NCI-H2196 treated with DMSO at 0.1 percent for 48 hours (cell line): ENCODE data around the gene PRDM8.

Source experiments
- DNase-seq: peaks from one replicate; lab custom pipeline; 2025; ENCODE audit not compliant: unreplicated experiment; lab: John Stamatoyannopoulos, UW

The PRDM8 gene

DNA sequence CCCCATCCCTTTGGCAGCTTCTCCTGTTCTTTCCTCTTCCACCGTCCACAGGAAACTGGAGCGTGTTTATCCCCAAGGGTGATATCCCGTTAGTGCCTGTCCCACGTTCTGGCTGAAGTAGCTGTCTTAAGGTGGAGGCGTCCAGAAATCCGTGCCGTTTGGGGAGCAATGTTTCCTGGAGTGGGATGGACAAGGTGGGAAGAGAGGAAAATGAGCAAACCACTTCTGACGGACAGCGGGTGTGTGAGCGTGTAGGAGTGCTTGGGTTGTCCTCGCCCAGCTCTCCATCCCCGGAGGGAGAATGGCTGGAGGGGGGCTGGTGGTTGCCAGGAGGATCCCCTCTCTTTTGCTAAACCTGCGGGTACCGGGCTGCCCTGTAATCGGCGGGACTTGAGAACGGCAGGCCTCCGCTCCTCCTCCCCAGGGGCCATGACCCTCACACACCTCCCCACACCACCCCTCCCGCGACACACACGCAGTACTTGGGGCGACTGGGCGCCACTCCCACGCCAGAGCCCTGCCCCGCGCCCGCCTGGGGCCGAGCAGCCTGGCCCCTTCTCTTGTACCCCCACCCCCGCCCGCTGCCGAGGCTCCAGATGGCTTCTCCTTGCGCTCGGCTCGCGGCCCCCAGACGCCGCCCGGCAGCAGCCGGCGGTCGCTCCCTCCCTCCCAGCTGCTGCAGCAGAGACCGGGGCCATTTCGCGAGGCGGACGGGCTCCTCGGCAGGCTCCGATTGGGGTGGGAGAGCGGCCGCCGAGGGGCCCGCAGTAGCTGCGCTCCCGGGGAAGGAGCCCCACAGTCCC is 13.9 kb upstream of the PRDM8 start:
- DNase-seq: no peak

DNA sequence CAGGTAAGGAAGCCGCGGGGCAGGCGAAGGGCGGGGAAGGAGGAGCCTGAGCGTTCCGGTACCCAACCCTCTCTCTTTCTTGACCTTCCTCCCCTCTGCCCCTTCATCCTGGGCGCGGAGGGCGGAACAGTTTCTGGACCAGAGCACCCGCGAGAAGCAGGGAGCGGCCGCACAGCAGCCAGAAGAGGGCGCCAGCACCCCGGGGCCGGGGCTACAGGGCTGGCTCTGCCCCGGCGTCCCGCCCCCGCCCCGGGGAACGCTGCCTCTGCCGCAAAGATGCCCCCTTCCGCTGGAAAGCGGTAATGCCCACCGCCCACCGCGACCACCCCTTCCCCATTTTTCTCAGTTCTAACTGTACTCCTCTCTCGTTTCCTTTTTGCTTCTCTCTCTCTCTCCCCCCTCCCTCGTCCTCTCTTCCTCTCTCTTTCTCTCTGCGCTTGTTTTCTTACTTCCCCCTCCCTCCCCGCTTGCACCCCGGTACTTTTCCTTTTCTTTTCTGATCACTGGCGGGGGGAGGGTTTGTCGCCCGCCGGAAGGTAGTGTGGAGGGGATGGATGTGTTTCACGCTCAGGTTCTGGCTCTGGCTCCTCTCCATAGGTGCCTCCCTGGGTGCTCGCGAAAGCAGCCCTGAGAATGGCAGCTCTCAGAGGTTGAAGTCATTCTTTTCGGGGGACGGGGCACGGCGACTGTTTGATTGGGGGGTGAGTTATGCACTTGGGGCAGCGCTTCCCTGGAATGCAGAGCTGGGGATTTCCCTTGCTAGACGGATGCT is 13.1 kb upstream of the PRDM8 start:
- no peak for DNase-seq

DNA sequence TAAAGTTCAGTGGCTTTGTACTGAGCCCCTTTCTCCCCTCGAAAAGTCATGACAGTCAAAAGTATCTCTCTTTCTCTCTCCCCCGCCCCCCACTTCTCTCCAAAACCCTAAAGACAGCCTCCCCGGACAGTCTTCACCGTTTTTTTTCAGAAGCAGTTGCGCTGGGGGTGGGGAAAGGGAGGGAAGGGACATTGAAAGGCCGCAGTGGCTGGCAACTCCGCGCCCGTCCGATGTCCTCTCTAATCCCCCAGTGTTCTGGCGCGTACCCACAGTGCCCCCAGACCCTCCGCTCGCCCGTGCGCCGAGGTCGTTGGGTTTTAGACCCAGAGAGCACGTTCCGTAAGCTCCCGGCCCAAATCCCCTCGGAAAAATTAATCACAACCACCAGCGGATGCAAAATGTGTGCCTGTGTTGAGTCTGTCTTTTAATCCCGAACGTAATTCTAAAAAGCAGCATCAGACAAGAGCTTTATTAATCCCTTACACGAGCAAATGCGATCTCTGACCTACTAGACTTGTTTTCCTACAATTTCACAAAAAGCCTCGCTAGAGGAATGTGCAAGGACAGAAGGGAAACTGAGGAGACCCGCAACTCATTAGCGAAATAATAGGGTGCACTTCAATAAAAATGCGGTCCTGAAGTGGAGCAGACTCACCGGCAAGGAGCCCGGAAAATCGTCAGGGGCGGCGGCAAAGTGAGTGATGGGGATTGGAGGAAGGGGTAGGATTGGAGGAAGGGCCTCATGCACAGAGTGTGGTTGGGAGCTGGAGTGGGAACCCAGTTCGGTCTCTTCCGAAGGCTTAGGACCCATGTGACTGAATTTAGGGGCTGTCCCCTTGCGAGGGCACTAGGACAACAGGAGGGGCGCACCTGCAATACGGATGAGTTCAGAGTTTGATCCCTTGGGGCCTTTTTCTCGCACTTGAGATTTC is 12.2 kb upstream of the PRDM8 start:
- no peak for DNase-seq

DNA sequence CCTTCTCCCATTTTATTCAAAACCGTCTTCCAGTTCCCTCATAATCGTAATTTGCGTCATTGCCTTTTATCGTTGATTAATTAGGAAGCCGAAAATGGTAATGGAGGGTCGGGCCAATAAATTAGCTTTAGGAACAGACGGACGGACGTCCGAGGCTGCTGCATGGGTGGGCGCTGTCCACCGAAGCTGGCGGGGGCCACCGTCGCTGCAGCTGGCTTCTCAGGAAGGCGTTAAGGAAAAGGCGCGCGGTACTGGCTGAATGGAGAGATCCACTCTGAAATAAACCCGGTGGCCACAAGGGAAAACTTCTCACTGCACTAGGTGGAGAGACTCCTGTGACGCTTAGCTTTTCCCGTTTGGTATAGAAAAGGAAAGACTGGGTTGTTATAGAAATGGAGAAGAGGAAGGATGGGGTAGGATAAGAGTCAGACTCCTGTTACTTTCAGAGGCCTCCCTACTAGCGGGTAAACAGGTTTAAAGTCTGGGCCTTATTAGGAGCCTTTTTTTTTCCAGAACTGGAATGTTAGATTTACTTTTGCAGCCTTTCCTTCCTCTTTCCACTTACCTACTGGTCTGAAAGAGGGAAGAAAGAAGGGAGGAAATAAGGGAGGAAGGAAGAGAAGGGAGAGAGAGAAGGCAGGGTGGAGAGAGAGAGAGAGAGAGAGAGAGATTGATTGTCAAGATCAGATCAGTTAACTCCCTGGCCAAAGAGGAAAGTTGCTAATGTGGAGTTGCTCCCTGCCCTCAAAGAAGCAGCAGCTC is 11.3 kb upstream of the PRDM8 start:
- no peak for DNase-seq

DNA sequence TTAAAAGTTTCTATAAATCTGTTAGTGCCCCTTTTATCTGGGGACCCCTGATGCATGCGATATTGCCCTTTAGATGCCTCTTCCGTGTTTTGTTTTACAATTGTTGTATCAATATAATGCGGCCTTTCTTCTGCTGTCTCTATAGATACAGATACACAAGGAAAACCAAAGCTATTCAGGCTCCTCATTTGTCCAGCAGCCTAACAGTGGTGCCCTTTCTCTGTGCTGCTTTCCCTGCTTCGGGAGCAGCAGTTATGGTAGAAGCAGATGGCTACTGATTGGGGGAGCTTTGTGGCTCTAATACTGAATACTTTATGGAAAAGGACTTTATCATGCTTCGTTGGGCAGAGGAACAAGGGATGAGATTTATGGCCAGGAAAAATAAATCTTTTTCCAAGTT is 10.6 kb upstream of the PRDM8 start:
- no peak for DNase-seq

DNA sequence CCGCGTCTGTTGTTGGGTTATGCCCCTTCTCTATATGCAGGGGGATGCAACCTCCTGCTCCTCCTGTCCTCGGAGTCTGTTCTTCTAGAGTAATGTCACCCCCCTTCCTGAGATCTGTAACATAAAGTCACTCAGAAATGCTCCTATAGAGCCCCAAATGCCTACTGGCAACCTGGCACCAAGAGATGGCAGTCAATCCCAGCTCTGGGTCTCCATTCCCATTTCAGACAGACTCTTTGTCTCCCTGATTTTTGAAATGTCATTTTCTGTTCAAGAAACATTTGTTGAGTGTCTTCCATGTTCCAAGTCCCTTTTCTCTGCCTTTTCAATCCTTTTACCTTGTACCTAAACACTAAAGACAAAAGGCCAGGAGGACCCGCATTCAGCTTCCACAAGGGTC is 9.6 kb upstream of the PRDM8 start:
- no peak for DNase-seq

DNA sequence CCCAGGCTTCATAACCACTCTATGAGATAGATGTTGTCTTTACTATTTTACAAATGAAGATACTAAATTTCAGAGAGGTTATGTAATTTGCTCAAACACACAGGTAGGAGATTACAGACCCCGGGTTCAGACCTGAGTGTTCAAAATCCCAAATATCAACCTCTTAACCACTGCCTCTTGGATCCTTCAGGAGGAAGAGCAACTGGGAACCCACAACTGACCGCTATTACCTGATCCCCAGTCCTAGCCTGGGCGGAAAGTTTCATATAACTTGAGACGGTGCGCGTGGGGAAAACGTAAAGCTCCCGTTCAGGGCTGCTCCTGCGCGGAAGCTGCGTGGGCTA is 8.9 kb upstream of the PRDM8 start:
- no peak for DNase-seq

DNA sequence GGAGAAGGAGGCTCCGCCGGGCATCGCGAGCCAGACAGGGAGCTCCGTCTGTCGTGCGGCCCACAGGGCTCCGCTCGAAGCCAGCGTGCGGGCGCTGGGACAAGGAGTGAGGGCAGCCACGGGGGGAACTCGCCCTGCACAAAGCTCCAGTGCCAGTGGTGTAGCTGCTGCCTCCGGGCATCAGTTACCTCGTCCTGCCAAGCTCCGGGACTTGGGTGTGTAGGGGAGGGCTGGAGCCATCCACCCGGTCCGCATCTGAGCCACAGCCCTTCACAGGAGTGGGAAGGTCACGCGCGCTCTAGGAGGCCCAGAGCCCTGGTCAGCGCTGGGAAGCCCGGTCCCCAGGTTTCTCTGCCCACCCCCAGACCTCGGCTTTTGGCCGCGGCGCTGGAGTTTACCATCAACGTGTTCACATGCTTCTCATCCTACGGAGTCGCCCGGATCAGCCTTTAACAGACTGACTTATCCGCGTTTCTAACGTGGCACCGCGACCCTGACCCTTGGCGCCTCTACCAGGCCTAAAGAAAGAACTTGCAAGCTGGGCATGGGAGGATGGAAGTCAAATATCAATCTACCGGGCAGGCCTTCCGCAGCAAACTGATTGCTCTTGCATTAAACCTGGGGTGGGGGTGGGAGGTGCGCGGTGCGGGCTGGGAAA is 8.4 kb upstream of the PRDM8 start:
- no peak for DNase-seq

DNA sequence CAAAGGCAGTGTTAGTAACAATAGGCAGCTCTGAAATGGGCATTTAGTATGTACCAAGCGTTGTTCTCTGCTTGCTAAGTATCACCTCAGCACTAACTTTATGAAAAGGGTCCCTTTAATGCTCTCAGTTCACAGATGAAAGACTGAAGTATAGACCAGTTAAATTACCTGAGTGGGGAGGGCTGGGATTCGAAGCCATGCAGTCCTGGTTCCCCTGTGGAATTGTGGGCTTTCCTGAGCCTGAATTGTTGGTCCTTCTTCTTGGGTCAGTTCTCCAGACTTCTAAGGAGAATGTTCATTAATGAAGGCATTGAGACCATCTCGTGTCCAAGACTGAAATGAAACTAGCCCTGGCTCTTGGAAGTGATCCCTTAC is 7.7 kb upstream of the PRDM8 start:
- DNase-seq: no peak

DNA sequence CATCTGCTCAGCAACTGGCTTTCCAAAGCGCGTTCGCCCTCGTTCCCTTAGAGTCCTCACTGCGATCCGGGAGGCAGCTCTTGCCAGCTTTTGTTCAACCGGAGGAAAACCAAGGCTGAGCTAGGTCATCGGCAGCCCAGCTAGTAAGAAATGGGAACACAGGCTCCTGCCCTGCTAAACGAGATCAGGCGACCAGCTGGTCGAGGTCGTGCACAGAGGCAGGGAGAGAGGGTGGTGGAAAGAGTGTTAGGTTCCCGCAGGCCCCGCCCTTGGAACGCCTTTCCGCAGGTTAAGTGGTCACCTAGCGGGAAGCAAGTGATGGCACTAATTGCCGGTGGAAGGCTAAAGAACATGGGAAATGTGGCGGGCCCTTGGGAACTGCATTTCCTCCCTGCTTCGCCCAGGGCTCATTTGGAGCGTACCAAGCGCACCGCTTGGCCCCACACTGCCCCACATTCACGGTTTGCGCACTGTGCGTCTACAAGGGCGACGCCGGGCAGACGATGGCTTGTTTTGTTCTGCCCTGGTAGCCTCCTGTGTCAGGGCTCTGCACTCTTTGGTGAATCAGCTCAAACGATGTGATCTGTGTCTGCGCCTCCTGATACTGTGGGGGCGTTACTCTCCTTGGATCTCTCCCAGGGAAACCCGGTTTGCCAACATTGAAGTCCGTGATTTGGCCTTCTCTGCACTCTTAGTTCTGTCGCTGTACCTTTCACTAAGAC is 7.2 kb upstream of the PRDM8 start:
- no peak for DNase-seq

DNA sequence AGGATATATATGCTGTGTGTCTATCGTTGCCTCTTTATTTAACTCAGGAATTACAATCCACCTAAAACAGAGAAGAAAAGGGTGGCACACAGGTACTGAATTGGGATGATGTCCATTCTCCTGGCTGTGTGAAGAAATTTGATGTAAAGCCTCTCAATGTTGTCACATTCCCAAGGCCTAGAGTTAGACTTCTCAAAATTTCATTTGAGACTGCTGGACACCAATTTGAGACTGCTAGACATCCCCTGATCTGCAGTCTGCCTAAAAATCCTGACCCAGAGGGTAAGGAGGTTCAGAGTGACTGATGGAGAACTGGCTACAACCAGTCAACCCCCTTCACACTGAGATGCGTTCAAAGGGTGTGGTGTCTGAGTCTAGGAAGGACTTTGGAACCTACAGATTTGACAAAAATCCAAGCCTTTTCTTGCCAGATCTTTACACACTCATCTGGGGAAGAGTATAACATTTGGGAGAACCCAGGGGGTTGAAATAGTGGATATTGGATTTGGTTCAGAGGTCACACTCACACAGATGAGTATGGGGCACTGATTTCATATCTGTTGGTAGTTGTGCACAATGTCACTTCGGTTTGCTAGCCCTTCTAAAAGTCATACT is 4.9 kb upstream of the PRDM8 start:
- no peak for DNase-seq

DNA sequence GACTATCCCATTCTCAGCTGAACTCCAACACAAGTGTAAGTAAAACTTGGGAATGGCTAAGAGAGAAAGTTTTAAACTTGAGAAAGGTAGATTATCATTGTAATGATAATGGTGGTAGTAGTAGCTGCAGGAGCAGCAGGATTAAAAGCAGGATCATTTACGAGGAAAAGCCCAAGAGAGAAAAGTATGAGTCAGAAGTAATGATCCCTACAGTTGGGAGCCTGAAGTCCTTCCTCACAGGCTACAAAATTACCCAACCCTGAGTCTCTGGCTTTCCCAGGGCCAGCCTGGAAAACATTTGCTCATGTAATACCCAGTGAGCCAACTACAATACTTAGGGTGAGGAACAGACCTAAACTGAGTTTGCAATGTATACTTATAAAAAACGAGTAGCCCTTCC is 4.4 kb upstream of the PRDM8 start:
- DNase-seq: no peak

DNA sequence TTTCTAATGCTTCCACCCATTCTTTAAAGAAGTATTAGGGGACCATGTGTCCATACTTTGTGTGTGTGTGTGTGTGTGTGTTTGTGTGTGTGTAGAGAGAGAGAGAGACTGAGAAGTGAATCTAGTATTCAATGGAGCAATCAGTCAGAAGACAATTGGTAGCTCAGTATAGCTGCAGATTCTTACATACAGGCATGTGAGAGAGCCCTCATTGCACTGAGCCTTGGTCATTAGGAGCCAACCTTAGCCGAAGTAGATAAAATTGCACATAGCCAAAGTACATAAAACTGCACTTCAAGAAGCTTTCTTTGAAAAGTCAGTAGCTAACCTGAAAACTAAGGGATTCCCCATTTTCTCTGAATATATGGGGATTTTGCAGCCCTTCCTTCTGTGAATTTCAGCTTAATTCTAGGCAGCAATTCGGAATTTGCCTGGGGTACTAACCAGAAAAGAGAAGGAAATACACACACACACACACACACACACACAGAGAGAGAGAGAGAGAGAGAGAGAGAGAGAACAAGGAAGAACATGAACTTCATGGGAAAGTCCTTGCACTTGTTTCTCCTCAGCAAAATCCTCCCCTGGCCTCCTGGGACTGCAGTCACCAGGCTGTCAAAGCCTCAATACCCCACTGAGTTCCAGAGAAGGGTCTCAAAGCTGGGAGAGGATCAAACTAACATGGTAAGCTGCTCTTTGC is 1.7 kb upstream of the PRDM8 start:
- DNase-seq: no peak

DNA sequence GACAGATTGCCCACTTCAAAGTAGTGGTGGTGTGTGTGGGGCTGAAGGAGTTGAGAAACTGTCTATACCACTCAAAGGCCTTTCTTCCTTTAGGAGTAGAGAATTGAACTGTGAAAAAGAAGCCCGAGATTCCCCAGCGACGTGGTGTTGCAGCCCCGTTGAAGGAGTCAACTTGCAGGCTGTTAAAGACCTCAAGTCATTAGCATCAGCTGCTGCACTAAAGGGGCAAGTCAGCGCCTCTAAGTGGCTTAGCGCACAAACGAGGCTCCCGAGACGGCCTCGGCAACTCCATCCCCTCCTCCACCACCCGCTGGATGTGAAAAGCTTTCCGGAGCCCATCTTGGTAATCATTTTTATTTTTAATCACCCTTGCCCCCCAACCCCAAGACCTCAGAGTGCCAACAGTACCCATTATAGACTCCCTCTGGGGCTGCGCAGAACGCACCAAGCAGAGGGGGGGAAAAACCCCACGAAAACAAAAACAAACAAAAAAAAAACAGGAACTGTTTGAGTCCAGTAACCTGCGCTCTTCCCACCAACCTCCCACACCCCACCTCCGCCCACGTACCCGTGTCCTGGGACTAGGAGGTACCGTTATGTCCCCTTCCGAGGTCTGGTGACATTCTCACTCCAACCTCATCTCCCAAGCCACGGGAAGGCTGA is 913 bp upstream of the PRDM8 start:
- DNase-seq: no peak

DNA sequence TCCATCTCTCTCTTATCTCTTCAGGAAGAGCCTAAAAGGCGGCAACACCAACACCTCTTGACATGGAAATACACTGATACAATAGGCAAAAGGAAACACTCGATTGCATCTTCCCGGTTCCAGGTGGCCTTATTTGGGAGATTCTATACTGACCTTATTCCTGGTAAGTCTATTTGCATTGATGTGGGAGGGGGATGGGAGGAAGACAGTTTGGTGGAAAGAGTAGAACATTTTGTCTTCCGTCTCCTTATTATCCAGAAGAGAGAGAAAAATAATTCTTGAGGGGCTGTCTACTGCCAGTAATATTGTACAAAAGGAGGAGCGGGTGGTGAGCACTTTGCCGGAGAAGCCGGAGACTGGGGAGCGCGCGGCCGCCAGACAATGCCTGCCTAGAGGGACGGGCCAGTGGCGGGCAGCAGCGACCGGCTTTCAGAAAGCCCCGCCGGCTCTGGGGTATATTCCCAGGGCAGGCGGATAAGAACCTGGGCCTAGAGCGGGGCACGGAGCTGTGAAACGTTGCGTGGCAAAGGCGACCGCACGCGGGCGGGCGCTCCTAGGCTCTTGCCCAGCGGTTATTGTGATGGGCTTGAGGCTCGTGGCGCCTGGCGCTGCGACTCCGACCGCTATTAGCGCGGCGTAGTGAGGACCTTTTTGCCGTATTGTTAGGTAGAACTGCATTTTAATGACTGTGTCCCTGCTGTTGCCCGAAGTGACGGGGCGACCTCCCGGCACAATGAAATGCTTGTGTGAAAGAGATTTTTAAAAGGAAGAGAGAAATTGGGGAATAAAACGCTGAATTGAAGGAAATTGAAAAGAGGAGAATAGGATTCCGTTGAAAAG is 518 bp downstream of the PRDM8 start:
- DNase-seq: no peak

DNA sequence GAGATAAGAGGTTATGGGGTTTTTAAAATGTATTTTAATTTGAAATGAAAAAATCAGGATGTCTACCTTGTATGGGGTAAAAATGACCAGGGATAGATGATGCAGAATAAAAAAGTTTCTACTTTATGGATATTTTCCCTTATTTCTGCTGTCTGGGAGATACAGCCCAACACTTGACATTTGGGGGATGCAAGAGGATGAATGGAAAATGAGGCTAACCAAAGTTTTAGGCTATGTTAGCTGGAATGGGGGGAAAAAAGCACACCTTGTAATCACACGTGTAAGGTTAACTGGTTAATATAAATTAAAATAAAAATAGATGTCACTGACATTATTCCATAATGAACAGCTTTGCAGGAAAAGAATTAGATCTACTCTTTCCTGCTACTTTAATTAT is 1.1 kb downstream of the PRDM8 start:
- no peak for DNase-seq

DNA sequence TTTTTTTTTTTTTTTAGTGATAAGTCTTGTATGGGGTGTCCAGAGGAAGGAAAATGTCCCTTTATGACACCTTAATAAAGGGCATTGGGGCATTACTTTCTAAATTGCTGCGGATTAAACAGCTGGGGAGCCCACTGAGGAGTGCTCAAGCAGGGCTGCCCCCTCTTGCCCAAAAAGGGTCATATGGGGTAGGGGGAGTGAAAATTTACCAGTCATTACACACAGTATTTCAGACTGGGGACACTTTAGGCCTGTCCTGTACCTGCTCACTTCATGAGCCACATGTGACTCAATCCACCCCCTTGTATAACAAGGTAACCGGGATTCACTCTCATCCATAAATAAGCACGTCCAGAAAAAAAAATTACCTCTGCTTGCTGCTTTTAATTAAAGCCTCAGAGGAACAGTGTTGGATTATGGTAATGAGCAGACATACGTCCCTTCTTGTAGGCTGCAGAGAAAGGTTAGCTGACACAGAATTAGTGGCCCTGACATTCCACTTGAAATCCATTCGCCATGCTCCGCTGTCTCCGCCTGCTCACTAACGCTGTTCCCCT is 1.8 kb downstream of the PRDM8 start:
- no peak for DNase-seq
